ENCODE measurements around the gene FGF19. TPM values are rescaled to one million over a fixed set of nuclear protein-coding genes. Genes with fewer than 3 reads are reported as not detected.

The FGF19 gene
- total and polyA plus RNA-seq, 2 donors from 2014 or later, result not detected

- intact Hi-C loops (cut with DNase I), result no loop called here
These were observed 13.3 kb upstream of the FGF19 start for GRCh38 chr11:69716891-69717747.

GRCh38 chr11:69716099-69716498 lies 12.3 kb upstream of the FGF19 start:
- H3K36me3 ChIP-seq (ENCODE audit: control insufficient read depth in 2 of 3, insufficient read depth in 3 of 3, low read length in 3 of 3), result no peaks in the 10 kb centered on the region
- no peaks in the 10 kb centered on the region for H3K27me3 ChIP-seq (ENCODE audit: control insufficient read depth, insufficient read depth, low read length)
- no peak for TF ChIP-seq CTCF (IDR thresholded peaks at IDR 0.05; ENCODE audit: borderline replicate concordance, extremely low read depth, insufficient read depth)
- no peaks in the 10 kb centered on the region for H3K4me1 ChIP-seq (ENCODE audit: control insufficient read depth in 2 of 3, insufficient read depth in 2 of 3, low read depth in 1 of 3, low read length in 3 of 3)
- no peak overlapping the region for H3K27ac ChIP-seq (ENCODE audit: low read depth in 2 of 2, low read length in 2 of 2)
- no peak overlapping the region for H3K4me3 ChIP-seq (ENCODE audit: low read length in 3 of 3)
- intact Hi-C loops (cut with DNase I), result no loop called here
- no peak overlapping the region for H3K9ac ChIP-seq (ENCODE audit: low read length in 3 of 3)
- DNase-seq (no peak), FAIRE-seq (no peak)
- no peaks in the 10 kb centered on the region for H3K9me3 ChIP-seq (ENCODE audit: control insufficient read depth in 2 of 3, insufficient read depth in 1 of 3, low read length in 3 of 3)

More at GRCh38 chr11:69716891-69717747, 13.3 kb upstream of the FGF19 start:
- no peak overlapping the region for H3K9ac ChIP-seq (ENCODE audit: low read length in 3 of 3)
- no peaks in the 10 kb centered on the region for H3K4me1 ChIP-seq (ENCODE audit: control insufficient read depth in 2 of 3, insufficient read depth in 2 of 3, low read depth in 1 of 3, low read length in 3 of 3)
- H3K9me3 ChIP-seq (ENCODE audit: control insufficient read depth in 2 of 3, insufficient read depth in 1 of 3, low read length in 3 of 3), result no peaks in the 10 kb centered on the region
- no peaks in the 10 kb centered on the region for H3K36me3 ChIP-seq (ENCODE audit: control insufficient read depth in 2 of 3, insufficient read depth in 3 of 3, low read length in 3 of 3)
- DNase-seq, result peak in 1 of 5 donors; percentile 10
- no peak for FAIRE-seq
- H3K27ac ChIP-seq (ENCODE audit: low read depth in 2 of 2, low read length in 2 of 2), result no peak overlapping the region
- no peak for TF ChIP-seq CTCF (IDR thresholded peaks at IDR 0.05; ENCODE audit: borderline replicate concordance, extremely low read depth, insufficient read depth)
- H3K27me3 ChIP-seq (ENCODE audit: control insufficient read depth, insufficient read depth, low read length), result no peaks in the 10 kb centered on the region
- H3K4me3 ChIP-seq (ENCODE audit: low read length in 3 of 3), result no peak overlapping the region

GRCh38 chr11:69715446-69715845 lies 11.6 kb upstream of the FGF19 start:
- H3K27me3 ChIP-seq (ENCODE audit: control insufficient read depth, insufficient read depth, low read length), result no peaks in the 10 kb centered on the region
- no peaks in the 10 kb centered on the region for H3K36me3 ChIP-seq (ENCODE audit: control insufficient read depth in 2 of 3, insufficient read depth in 3 of 3, low read length in 3 of 3)
- FAIRE-seq (no peak), DNase-seq (no peak)
- no peak overlapping the region for H3K9ac ChIP-seq (ENCODE audit: low read length in 3 of 3)
- intact Hi-C loops (cut with DNase I), result no loop called here
- no peak overlapping the region for H3K27ac ChIP-seq (ENCODE audit: low read depth in 2 of 2, low read length in 2 of 2)
- H3K4me3 ChIP-seq (ENCODE audit: low read length in 3 of 3), result no peak overlapping the region
- no peaks in the 10 kb centered on the region for H3K4me1 ChIP-seq (ENCODE audit: control insufficient read depth in 2 of 3, insufficient read depth in 2 of 3, low read depth in 1 of 3, low read length in 3 of 3)
- TF ChIP-seq CTCF (IDR thresholded peaks at IDR 0.05; ENCODE audit: borderline replicate concordance, extremely low read depth, insufficient read depth), result no peak
- H3K9me3 ChIP-seq (ENCODE audit: control insufficient read depth in 2 of 3, insufficient read depth in 1 of 3, low read length in 3 of 3), result no peaks in the 10 kb centered on the region

Measured in kidney (tissue), 14 donors.